ENCODE data around the gene MLPH. TPM values are rescaled to one million over a fixed set of nuclear protein-coding genes. Genes with fewer than 3 reads are reported as not detected.

The MLPH gene
- total RNA-seq, 1 donor, result 40.6 TPM

GRCh38 chr2:237530472-237531433 is 43.7 kb downstream of the MLPH start:
- H3K4me3 ChIP-seq (ENCODE audit: low read depth, low read length), result no peak overlapping the region
- TF ChIP-seq CTCF (IDR thresholded peaks at IDR 0.05; ENCODE audit: insufficient read depth, low read depth, low read length), result no peak
- no peak for DNase-seq (ENCODE audit: low read depth)

DNA sequence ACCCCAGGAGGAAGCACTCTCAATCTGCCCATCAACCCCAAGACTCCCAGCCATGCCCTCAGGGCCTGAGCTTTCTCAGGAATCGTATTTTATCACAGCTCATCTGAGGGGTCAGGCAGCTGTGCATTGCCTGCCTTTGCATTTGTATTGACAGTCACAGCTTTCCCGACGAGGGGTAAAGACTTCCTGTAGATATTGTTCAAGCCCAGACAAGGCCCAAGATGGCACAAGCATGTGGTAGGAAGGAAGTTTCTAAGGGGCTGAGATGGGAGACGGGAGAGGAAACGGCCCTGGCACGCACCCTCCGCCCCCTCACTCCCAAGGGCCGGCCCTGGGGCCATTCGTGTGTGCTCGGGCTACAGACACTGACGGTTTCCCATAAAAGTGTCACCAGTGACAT is 45.1 kb downstream of the MLPH start:
- no peak overlapping the region for H3K4me3 ChIP-seq (ENCODE audit: low read depth, low read length)
- no peak for DNase-seq (ENCODE audit: low read depth)
- no peak for TF ChIP-seq CTCF (IDR thresholded peaks at IDR 0.05; ENCODE audit: insufficient read depth, low read depth, low read length)

DNA sequence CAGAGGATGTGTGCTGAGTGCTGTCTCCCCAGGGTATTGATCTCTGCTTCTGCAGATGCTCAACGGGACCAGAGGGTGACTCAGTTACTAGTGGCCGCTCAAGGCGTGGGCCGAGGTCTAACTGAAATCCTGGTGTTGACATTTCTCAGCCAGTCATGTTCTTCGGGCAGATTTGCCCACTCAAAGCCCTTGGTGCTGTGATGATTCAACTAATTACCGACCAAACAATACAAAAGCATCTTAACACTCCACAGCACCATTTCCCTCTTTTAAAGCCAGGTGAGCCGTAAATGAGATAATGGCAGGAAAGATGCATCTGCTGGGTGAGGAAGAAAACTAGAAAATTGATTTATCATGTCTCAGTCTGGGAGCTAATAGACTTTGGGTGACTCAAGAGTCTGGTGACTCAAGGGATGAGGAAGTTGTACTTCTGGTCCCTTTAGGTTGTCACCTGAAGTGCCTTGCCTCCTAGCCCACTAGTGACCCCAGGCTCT is 46.7 kb downstream of the MLPH start:
- no peak for DNase-seq (ENCODE audit: low read depth)
- H3K4me3 ChIP-seq (ENCODE audit: low read depth, low read length), result no peak overlapping the region
- no peak for TF ChIP-seq CTCF (IDR thresholded peaks at IDR 0.05; ENCODE audit: insufficient read depth, low read depth, low read length)

DNA sequence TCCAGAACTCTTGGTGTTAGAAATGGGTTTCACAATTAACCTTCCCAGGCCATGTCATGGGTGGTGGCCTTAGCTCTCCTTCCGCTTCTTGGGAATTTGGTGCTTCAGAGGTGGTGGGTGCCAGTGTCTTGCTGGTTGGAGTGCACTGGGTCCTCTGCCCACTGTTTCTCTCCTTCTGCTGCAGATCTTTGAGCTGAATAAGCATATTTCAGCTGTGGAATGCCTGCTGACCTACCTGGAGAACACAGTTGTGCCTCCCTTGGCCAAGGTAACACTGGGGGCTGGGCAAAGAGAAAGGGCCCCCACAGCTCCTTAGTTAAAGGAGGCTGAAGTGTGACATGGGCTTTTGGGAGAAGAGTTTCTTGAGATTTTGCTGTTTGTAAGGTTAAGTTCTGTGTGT is 47.3 kb downstream of the MLPH start:
- no peak for DNase-seq (ENCODE audit: low read depth)
- no peak for TF ChIP-seq CTCF (IDR thresholded peaks at IDR 0.05; ENCODE audit: insufficient read depth, low read depth, low read length)

GRCh38 chr2:237535385-237536082 is 48.5 kb downstream of the MLPH start:
- TF ChIP-seq CTCF (IDR thresholded peaks at IDR 0.05; ENCODE audit: insufficient read depth, low read depth, low read length), result no peak
- H3K4me3 ChIP-seq (ENCODE audit: low read depth, low read length), result no peak overlapping the region
- DNase-seq (ENCODE audit: low read depth), result no peak

More for the DNA sequence above, 47.3 kb downstream of the MLPH start:
- H3K4me3 ChIP-seq (ENCODE audit: low read depth, low read length), result no peak overlapping the region

DNA sequence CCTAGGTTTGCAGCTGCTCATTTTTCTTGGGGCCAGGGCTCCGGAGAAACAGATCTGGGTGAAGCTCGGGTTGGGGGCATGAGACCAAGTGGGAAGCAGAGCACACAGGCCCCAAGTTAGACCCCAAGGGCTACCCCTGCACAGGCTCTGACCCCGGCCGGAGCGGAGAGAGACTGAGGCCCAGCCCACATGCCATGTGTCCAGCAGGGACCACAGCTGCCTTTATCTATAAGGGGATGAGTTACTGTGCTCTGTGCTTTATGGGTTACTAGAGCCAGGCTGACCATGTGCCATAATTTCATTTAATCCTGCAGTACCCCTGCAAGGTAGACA is 49.0 kb downstream of the MLPH start:
- TF ChIP-seq CTCF (IDR thresholded peaks at IDR 0.05; ENCODE audit: insufficient read depth, low read depth, low read length), result no peak
- DNase-seq (ENCODE audit: low read depth), result no peak
- no peak overlapping the region for H3K4me3 ChIP-seq (ENCODE audit: low read depth, low read length)
